ENCODE data around the gene LMO4.

- TF ChIP-seq CTCF (IDR thresholded peaks at IDR 0.05): no peak
- no peak for TF ChIP-seq POLR2AphosphoS5 (IDR thresholded peaks at IDR 0.05)
These were observed 15.6 kb downstream of the LMO4 start for GRCh38 chr1:87344231-87344630.

Data from stomach (tissue), 4 donors.